ENCODE data around the gene NGFR. TPM values are rescaled to one million over a fixed set of nuclear protein-coding genes. Genes with fewer than 3 reads are reported as not detected.

NGFR gene
- polyA plus RNA-seq, 1 experiment = not detected

DNA sequence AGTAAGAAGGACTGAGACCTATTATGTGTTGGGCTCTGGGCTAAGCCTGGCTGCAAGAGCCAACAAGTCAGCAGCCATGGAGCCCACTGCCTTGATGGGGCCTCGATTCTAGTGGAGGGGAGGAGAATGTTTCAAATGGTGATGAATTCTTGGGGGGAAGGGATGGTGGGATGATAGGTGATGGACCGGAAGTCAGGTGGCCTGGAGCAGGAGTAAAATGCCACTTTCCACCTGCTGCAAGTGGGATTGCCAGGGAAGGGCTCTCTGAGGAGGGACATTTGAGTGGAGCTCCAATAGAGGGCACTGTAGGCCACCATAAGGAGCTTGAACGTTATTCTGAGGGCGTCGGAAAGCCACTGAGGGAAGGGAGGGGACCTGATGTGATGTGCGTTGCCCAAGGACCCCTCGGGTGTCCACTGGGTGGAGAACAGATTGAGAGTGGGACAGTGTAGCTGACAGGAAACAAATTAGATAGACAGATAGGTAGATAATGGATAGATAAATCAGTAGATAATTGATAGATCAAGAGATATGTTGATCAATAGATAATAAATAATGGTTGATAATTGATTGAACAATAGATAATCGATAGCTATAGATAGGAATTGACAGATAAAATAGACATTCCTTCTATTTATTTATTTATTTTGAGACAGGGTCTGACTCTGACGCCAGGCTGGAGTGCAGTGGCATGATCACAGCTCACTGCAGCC lies 62.4 kb downstream of the NGFR start:
- POLR2A ChIA-PET = no interaction called here
- TF ChIP-seq, protein P1, sequence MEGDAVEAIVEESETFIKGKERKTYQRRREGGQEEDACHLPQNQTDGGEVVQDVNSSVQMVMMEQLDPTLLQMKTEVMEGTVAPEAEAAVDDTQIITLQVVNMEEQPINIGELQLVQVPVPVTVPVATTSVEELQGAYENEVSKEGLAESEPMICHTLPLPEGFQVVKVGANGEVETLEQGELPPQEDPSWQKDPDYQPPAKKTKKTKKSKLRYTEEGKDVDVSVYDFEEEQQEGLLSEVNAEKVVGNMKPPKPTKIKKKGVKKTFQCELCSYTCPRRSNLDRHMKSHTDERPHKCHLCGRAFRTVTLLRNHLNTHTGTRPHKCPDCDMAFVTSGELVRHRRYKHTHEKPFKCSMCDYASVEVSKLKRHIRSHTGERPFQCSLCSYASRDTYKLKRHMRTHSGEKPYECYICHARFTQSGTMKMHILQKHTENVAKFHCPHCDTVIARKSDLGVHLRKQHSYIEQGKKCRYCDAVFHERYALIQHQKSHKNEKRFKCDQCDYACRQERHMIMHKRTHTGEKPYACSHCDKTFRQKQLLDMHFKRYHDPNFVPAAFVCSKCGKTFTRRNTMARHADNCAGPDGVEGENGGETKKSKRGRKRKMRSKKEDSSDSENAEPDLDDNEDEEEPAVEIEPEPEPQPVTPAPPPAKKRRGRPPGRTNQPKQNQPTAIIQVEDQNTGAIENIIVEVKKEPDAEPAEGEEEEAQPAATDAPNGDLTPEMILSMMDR (IDR thresholded peaks at IDR 0.05; ENCODE audit: low read depth, low read length) = peak; percentile 70
- CTCF ChIA-PET = interaction anchor here (0.6 to 5.3 kb wide), 50 partner anchors 9 to 440 kb away, joined by 3 to 119 read pairs (median 4); partner anchors contain the start of genes NGFR, PHB1 and SLC35B1

More for the DNA sequence above, 62.4 kb downstream of the NGFR start:
- peaks cover 13% of the 10 kb centered on the region for H3K27me3 ChIP-seq (ENCODE audit: control insufficient read depth, insufficient read depth, low read length)
- no peak for DNase-seq (ENCODE audit: low read depth, low spot score)
- H3K27ac ChIP-seq (ENCODE audit: low read depth, low read length) = no peak overlapping the region
- H3K4me3 ChIP-seq (ENCODE audit: low read depth, low read length) = no peak overlapping the region
- H3K9me3 ChIP-seq (ENCODE audit: control insufficient read depth, insufficient read depth, low read length) = no peaks in the 10 kb centered on the region

Small RNA genes lying within 50 kb of the gene (small RNA-seq; reads per million reads assigned to genes)
- gene MIR6165 (ENCODE audit: insufficient read length, low read depth) = not detected

Other genes starting within 250 kb of the NGFR start
- gene ZNF652, start 133.0 kb upstream of the NGFR start, polyA plus RNA-seq (2011; rRNA removed) = 7.5 and 9.0 TPM in 2 replicates
- gene PHB1, start 80.4 kb upstream of the NGFR start, polyA plus RNA-seq (2011; rRNA removed) = 228 and 263 TPM in 2 replicates
- gene NXPH3, start 80.6 kb downstream of the NGFR start, polyA plus RNA-seq (2011; rRNA removed) = 0.20 and 0.27 TPM in 2 replicates
- gene SPOP, start 182.8 kb downstream of the NGFR start, polyA plus RNA-seq (2011; rRNA removed) = 51.6 and 52.1 TPM in 2 replicates
- 99.1 and 109 TPM in 2 replicates for gene SLC35B1, start 212.7 kb downstream of the NGFR start, polyA plus RNA-seq (2011; rRNA removed)